Measurements from ENCODE around the gene COX4I1.

Gene COX4I1

GRCh38 chr16:85847681-85848601 is 48.4 kb downstream of the COX4I1 start:
- peaks cover 6% of the 10 kb centered on the region for H3K4me1 Mint-ChIP-seq
- peaks cover 3% of the 10 kb centered on the region for H3K36me3 Mint-ChIP-seq
- H3K27me3 Mint-ChIP-seq, result peaks cover 9% of the 10 kb centered on the region
- no peak overlapping the region for H3K4me3 Mint-ChIP-seq
- H3K9me3 Mint-ChIP-seq, result no peaks in the 10 kb centered on the region
- H3K27ac Mint-ChIP-seq, result peak overlapping the region; percentile 47

DNA sequence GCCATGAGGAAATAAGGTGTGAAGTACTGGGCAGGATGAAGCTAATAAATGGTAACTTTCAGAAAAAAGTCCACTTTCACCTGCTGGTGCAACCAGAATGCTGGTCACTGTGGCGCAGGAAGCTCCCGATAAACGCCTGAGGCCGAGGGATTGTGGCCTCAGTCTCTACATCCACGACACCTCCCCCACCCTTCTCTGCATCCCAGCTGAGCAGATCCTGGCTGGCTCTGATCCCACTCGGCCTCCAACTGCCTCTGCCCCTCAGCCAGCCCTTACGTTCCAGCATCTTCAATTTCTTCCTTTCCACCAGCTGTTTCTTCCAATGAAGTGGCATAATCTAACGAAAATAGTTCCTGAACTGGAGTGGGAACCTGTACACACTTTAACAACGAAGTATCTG is 49.5 kb downstream of the COX4I1 start:
- Mint-ChIP-seq H3K36me3 (peaks cover 3% of the 10 kb centered on the region), H3K4me1 (peaks cover 6% of the 10 kb centered on the region), H3K4me3 (no peak overlapping the region), H3K27me3 (peaks cover 7% of the 10 kb centered on the region), H3K27ac (no peak overlapping the region), H3K9me3 (no peaks in the 10 kb centered on the region)

DNA sequence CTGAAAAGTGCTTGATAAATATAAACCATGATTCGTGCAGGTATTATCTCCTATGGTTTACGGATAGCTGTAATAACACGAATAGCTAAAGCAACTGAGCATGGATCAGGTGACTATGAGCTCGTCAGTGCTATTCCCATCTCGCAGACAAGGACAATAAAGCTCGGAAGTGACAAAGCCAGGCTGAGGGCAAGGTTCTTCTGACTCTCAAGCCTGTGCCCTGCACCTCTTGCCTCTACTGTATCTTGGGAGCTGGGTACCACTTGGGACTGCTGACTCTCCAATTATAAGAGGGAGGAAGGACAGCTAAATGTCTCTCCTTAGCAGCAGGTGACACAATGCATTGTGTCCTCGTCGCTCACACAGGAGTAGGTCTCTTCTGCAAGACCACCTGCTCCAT is 49.9 kb downstream of the COX4I1 start:
- Mint-ChIP-seq H3K36me3 (peaks cover 3% of the 10 kb centered on the region), H3K27ac (no peak overlapping the region), H3K27me3 (peaks cover 7% of the 10 kb centered on the region), H3K4me3 (no peak overlapping the region), H3K9me3 (no peaks in the 10 kb centered on the region), H3K4me1 (peaks cover 6% of the 10 kb centered on the region)

- peaks cover 2% of the 10 kb centered on the region for H3K27me3 Mint-ChIP-seq
- no peaks in the 10 kb centered on the region for H3K36me3 Mint-ChIP-seq
- H3K27ac Mint-ChIP-seq, result no peak overlapping the region
- no peak overlapping the region for H3K4me3 Mint-ChIP-seq
- H3K4me1 Mint-ChIP-seq, result no peaks in the 10 kb centered on the region
- H3K9me3 Mint-ChIP-seq, result no peaks in the 10 kb centered on the region
Observed at GRCh38 chr16:85850344-85850880, 50.9 kb downstream of the COX4I1 start.

GRCh38 chr16:85851034-85851785 is 51.7 kb downstream of the COX4I1 start:
- Mint-ChIP-seq H3K4me1 (no peaks in the 10 kb centered on the region), H3K9me3 (no peaks in the 10 kb centered on the region), H3K36me3 (no peaks in the 10 kb centered on the region), H3K27me3 (peaks cover 1% of the 10 kb centered on the region), H3K4me3 (no peak overlapping the region), H3K27ac (no peak overlapping the region)

GRCh38 chr16:85853547-85854545 is 54.4 kb downstream of the COX4I1 start:
- no peaks in the 10 kb centered on the region for H3K9me3 Mint-ChIP-seq
- H3K27me3 Mint-ChIP-seq, result no peaks in the 10 kb centered on the region
- no peak overlapping the region for H3K27ac Mint-ChIP-seq
- H3K36me3 Mint-ChIP-seq, result no peaks in the 10 kb centered on the region
- no peak overlapping the region for H3K4me3 Mint-ChIP-seq
- H3K4me1 Mint-ChIP-seq, result no peaks in the 10 kb centered on the region

GRCh38 chr16:85854935-85855334 is 55.4 kb downstream of the COX4I1 start:
- no peak overlapping the region for H3K27ac Mint-ChIP-seq
- H3K27me3 Mint-ChIP-seq, result no peaks in the 10 kb centered on the region
- no peaks in the 10 kb centered on the region for H3K36me3 Mint-ChIP-seq
- H3K4me1 Mint-ChIP-seq, result no peaks in the 10 kb centered on the region
- H3K4me3 Mint-ChIP-seq, result no peak overlapping the region
- no peaks in the 10 kb centered on the region for H3K9me3 Mint-ChIP-seq

- Mint-ChIP-seq H3K4me3 (no peak overlapping the region), H3K4me1 (no peaks in the 10 kb centered on the region), H3K27ac (no peak overlapping the region), H3K27me3 (no peaks in the 10 kb centered on the region), H3K36me3 (no peaks in the 10 kb centered on the region), H3K9me3 (no peaks in the 10 kb centered on the region)
Observed at GRCh38 chr16:85856079-85856478, 56.6 kb downstream of the COX4I1 start.

- no peak overlapping the region for H3K4me3 Mint-ChIP-seq
- no peaks in the 10 kb centered on the region for H3K36me3 Mint-ChIP-seq
- no peaks in the 10 kb centered on the region for H3K27me3 Mint-ChIP-seq
- H3K9me3 Mint-ChIP-seq, result no peaks in the 10 kb centered on the region
- H3K4me1 Mint-ChIP-seq, result no peaks in the 10 kb centered on the region
- H3K27ac Mint-ChIP-seq, result no peak overlapping the region
Observed at GRCh38 chr16:85856585-85856984, 57.1 kb downstream of the COX4I1 start.

Measured in activated naive CD4-positive, alpha-beta T cell treated with anti-CD3 and anti-CD28 coated beads, Interleukin-2, amount 50 U/mL, for 24 hours (primary cell).